GM06990 (cell line): ENCODE results near the gene SOX2.
A peak's percentile ranks its signal among the peaks of the same experiment; 100 is the strongest.

ENCODE experiments used
- DNase-seq: peaks from one replicate; pipeline ENCODE4 v3.0.0-alpha.2; 2011; ENCODE audit not compliant: insufficient read length; ENCODE audit errors: extremely low read depth
- H3K27me3 ChIP-seq: replicated peaks from 2 replicates; pipeline ENCODE4 v1.6.0; 2011; ENCODE audit warnings: low read length; ENCODE audit not compliant: control insufficient read depth, insufficient read depth
- H3K36me3 ChIP-seq: 2 replicates; pipeline ENCODE4 v1.5.1; 2011; ENCODE audit warnings: low read length; ENCODE audit not compliant: control insufficient read depth, insufficient read depth
- H3K4me3 ChIP-seq: replicated peaks from 2 replicates; pipeline ENCODE4 v1.5.1; 2011; ENCODE audit warnings: low read depth, mild to moderate bottlenecking, control low read depth, low read length
- CTCF ChIP-seq: IDR thresholded peaks from 2 replicates; pipeline ENCODE4 v1.5.1; 2011; ENCODE audit warnings: low read length, control low read depth, mild to moderate bottlenecking, inconsistent platforms; ENCODE audit not compliant: insufficient read depth, poor library complexity, severe bottlenecking

Gene SOX2

GRCh38 chr3:181715571-181716340 lies 4.0 kb downstream of the SOX2 start:
- H3K27me3 ChIP-seq = peaks cover 9% of the 10 kb centered on the region
- TF ChIP-seq CTCF = no peak
- no peaks in the 10 kb centered on the region for H3K36me3 ChIP-seq
- no peak overlapping the region for H3K4me3 ChIP-seq
- DNase-seq = peak; percentile 31

- TF ChIP-seq CTCF = no peak
- Histone ChIP-seq H3K36me3 (no peaks in the 10 kb centered on the region), H3K4me3 (no peak overlapping the region), H3K27me3 (peaks cover 5% of the 10 kb centered on the region)
- DNase-seq = no peak
These were observed 5.2 kb downstream of the SOX2 start for GRCh38 chr3:181716966-181717365.

- H3K27me3 ChIP-seq = peaks cover 5% of the 10 kb centered on the region
These were observed 5.9 kb downstream of the SOX2 start for GRCh38 chr3:181717549-181718171.

GRCh38 chr3:181718369-181718768 lies 6.6 kb downstream of the SOX2 start:
- H3K4me3 ChIP-seq = no peak overlapping the region
- no peak for TF ChIP-seq CTCF
- DNase-seq = no peak
- peaks cover 2% of the 10 kb centered on the region for H3K27me3 ChIP-seq
- H3K36me3 ChIP-seq = no peaks in the 10 kb centered on the region

More at GRCh38 chr3:181717549-181718171, 5.9 kb downstream of the SOX2 start:
- no peak overlapping the region for H3K4me3 ChIP-seq
- no peak for TF ChIP-seq CTCF
- H3K36me3 ChIP-seq = no peaks in the 10 kb centered on the region
- no peak for DNase-seq

GRCh38 chr3:181718987-181719911 lies 7.5 kb downstream of the SOX2 start:
- Histone ChIP-seq H3K27me3 (peaks cover 4% of the 10 kb centered on the region), H3K4me3 (no peak overlapping the region), H3K36me3 (no peaks in the 10 kb centered on the region)
- TF ChIP-seq CTCF = no peak
- DNase-seq = peak; percentile 67
